Esophagus mucosa (tissue), 1 donor: Measurements from ENCODE around the gene PHF11. TPM values are rescaled to one million over a fixed set of nuclear protein-coding genes. Genes with fewer than 3 reads are reported as not detected.
"Not testable (repeated sequence)": the region's sequence is repeated elsewhere in the genome, so short reads cannot be mapped to it uniquely, and the experiment has no call there.

Experiments
- ATAC-seq: fragments of 200-7000 bp; cut with Tn5 transposase; one replicate; pipeline ENCODE4 v1.9.1; 2020
- total RNA-seq: library from RNA; stranded (reverse); gene quantifications from one replicate; pipeline ENCODE4 v1.2.4, GENCODE V29; 2023
- donor health status: DM: yes; HTN: yes; CAD: no.

The PHF11 gene
- total RNA-seq, 1 donor from 2014 or later, result 21.7 TPM

GRCh38 chr13:49550942-49551644 is 55.3 kb downstream of the PHF11 start:
- ATAC-seq, result no peak

- no peak for ATAC-seq
Observed at GRCh38 chr13:49553888-49554287, 58.1 kb downstream of the PHF11 start.

GRCh38 chr13:49554387-49554786 is 58.6 kb downstream of the PHF11 start:
- ATAC-seq, result no peak

- no peak for ATAC-seq
Observed at GRCh38 chr13:49559006-49559405, 63.3 kb downstream of the PHF11 start.

GRCh38 chr13:49560270-49561061 is 64.7 kb downstream of the PHF11 start:
- ATAC-seq, result no peak

GRCh38 chr13:49561062-49561410 is 65.3 kb downstream of the PHF11 start:
- ATAC-seq, result no peak

GRCh38 chr13:49563516-49563915 is 67.8 kb downstream of the PHF11 start:
- ATAC-seq, result no peak

- ATAC-seq, result not testable (repeated sequence)
Observed at GRCh38 chr13:49565461-49565860, 69.7 kb downstream of the PHF11 start.

GRCh38 chr13:49566461-49566860 is 70.7 kb downstream of the PHF11 start:
- ATAC-seq, result no peak

GRCh38 chr13:49567491-49567890 is 71.7 kb downstream of the PHF11 start:
- no peak for ATAC-seq

- ATAC-seq, result peak; percentile 91
Observed at GRCh38 chr13:49569993-49570689, 74.4 kb downstream of the PHF11 start.

GRCh38 chr13:49571299-49572240 is 75.8 kb downstream of the PHF11 start:
- no peak for ATAC-seq

Other genes starting within 250 kb of the PHF11 start
- gene CDADC1, start 248.0 kb upstream of the PHF11 start, total RNA-seq, result 4.9 TPM
- 11.8 TPM for gene CAB39L, start 51.9 kb upstream of the PHF11 start, total RNA-seq
- gene SETDB2, start 51.7 kb upstream of the PHF11 start, total RNA-seq, result 5.1 TPM
- 4.5 TPM for gene RCBTB1, start 89.6 kb downstream of the PHF11 start, total RNA-seq
- 1.2 TPM for gene ARL11, start 132.6 kb downstream of the PHF11 start, total RNA-seq
- 81.5 TPM for gene EBPL, start 195.5 kb downstream of the PHF11 start, total RNA-seq